ENCODE data around the gene ANKRD23.
"Not testable (repeated sequence)": the region's sequence is repeated elsewhere in the genome, so short reads cannot be mapped to it uniquely, and the experiment has no call there.

- TF ChIP-seq CTCF (conservative IDR thresholded peaks at IDR 0.05); EZH2 (IDR thresholded peaks at IDR 0.05; ENCODE audit: low read depth): not testable (repeated sequence)
Measured at GRCh38 chr2:96863056-96863455, 19.2 kb upstream of the ANKRD23 start.
